ENCODE measurements around the gene EIF4E1B. TPM values are rescaled to one million over a fixed set of nuclear protein-coding genes. Genes with fewer than 3 reads are reported as not detected.

The EIF4E1B gene
- total and polyA plus RNA-seq, 4 donors, result not detected

DNA sequence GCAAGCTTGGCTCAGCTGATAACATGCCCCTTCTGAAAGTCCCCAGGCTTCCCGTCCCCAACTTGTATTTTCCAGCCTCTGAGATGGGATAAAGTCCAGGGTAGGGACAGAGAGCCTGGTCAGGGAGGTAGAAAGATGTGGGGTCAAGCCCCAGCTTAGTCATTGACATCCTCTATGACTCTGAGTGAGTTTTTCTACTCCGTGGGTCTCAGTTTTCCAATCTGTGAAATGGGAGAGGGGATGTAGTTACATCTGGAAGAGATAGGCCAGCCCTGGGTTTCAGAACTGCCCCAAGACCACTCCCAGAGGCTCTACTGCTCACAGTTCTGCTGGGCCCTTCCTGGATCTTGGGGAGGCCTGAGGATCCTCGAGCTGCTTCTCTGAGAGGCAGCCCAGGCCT, 23.6 kb upstream of the EIF4E1B start:
- no peak for TF ChIP-seq NR2F2 (IDR thresholded peaks at IDR 0.05)
- no peak for TF ChIP-seq HNF4G (IDR thresholded peaks at IDR 0.05)
- no peak for TF ChIP-seq HNF4A (conservative IDR thresholded peaks at IDR 0.05)
- no peak for TF ChIP-seq EGR1 (IDR thresholded peaks at IDR 0.05; ENCODE audit: low read depth in 2 of 2)
- TF ChIP-seq, protein P1, sequence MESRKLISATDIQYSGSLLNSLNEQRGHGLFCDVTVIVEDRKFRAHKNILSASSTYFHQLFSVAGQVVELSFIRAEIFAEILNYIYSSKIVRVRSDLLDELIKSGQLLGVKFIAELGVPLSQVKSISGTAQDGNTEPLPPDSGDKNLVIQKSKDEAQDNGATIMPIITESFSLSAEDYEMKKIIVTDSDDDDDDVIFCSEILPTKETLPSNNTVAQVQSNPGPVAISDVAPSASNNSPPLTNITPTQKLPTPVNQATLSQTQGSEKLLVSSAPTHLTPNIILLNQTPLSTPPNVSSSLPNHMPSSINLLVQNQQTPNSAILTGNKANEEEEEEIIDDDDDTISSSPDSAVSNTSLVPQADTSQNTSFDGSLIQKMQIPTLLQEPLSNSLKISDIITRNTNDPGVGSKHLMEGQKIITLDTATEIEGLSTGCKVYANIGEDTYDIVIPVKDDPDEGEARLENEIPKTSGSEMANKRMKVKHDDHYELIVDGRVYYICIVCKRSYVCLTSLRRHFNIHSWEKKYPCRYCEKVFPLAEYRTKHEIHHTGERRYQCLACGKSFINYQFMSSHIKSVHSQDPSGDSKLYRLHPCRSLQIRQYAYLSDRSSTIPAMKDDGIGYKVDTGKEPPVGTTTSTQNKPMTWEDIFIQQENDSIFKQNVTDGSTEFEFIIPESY (IDR thresholded peaks at IDR 0.05), result no peak
- no peak for TF ChIP-seq GABPA (IDR thresholded peaks at IDR 0.05 in 1 of 2, conservative IDR thresholded peaks at IDR 0.05 in 1 of 2)
- no peak for TF ChIP-seq CTCF (IDR thresholded peaks at IDR 0.05; ENCODE audit: low read depth, low read length, missing input control)
- TF ChIP-seq YY1 (IDR thresholded peaks at IDR 0.05), result no peak
- TF ChIP-seq RXRA (IDR thresholded peaks at IDR 0.05), result no peak
- no peak for TF ChIP-seq FOXA1 (IDR thresholded peaks at IDR 0.05)
- no peak for TF ChIP-seq SP1 (IDR thresholded peaks at IDR 0.05)
- H3K27ac ChIP-seq (ENCODE audit: low read depth in 1 of 2, low read length in 2 of 2), result no peak overlapping the region
- no peaks in the 10 kb centered on the region for H3K27me3 ChIP-seq (ENCODE audit: control insufficient read depth in 4 of 4, insufficient read depth in 4 of 4, low read length in 3 of 4)
- no peak for DNase-seq (ENCODE audit: low spot score)
- no peaks in the 10 kb centered on the region for H3K36me3 ChIP-seq (ENCODE audit: control insufficient read depth in 4 of 4, insufficient read depth in 3 of 4, low read depth in 1 of 4, low read length in 3 of 4)
- H3K4me1 ChIP-seq (ENCODE audit: control insufficient read depth in 4 of 4, insufficient read depth in 4 of 4, low read length in 3 of 4), result peaks cover 0 to 9% (median 4%) of the 10 kb centered on the region in 4 donors
- no peak overlapping the region for H3K9ac ChIP-seq (ENCODE audit: low read depth in 1 of 2, low read length in 2 of 2)
- no peaks in the 10 kb centered on the region for H3K9me3 ChIP-seq (ENCODE audit: control insufficient read depth in 4 of 4, low read length in 3 of 4)
- WGBS, result 86% methylated on average over 3 of the region's 3 CpGs
- H3K4me3 ChIP-seq (ENCODE audit: low read depth in 1 of 3, low read length in 3 of 3), result no peak overlapping the region

DNA sequence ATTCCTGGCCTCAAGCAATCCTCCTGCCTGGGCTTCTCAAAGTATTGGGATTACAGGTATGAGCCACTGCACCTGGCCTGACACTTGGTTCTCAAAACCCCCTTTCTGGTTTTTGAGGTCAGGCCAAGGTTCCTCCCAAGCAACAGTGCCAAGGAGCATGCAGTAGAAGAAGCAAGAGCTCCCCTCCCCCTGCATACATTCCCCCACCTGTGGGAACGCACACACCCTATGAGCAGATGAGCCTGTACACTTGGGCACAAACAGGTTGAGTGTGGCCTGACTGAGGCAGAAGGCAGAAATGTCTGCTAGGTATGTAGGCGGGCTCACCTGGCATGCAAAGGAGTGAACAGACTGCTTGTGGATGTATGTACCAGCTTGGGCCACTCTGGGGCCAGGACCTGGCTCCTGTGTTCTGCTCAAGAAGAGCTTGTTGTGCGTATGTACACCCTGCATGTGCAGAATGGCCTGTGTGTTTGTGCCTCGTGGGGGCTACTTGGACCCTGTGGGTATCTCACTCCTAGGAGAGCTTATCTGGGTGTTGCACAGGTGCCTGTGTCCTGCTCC, 22.3 kb upstream of the EIF4E1B start:
- Histone ChIP-seq H3K9ac (ENCODE audit: low read depth in 1 of 2, low read length in 2 of 2) (no peak overlapping the region), H3K27ac (ENCODE audit: low read depth in 1 of 2, low read length in 2 of 2) (no peak overlapping the region), H3K9me3 (ENCODE audit: control insufficient read depth in 4 of 4, low read length in 3 of 4) (no peaks in the 10 kb centered on the region), H3K27me3 (ENCODE audit: control insufficient read depth in 4 of 4, insufficient read depth in 4 of 4, low read length in 3 of 4) (no peaks in the 10 kb centered on the region), H3K4me1 (ENCODE audit: control insufficient read depth in 4 of 4, insufficient read depth in 4 of 4, low read length in 3 of 4) (peaks cover 0 to 9% (median 4%) of the 10 kb centered on the region in 4 donors), H3K36me3 (ENCODE audit: control insufficient read depth in 4 of 4, insufficient read depth in 3 of 4, low read depth in 1 of 4, low read length in 3 of 4) (no peaks in the 10 kb centered on the region), H3K4me3 (ENCODE audit: low read depth in 1 of 3, low read length in 3 of 3) (no peak overlapping the region)
- DNase-seq (ENCODE audit: low spot score), result no peak
- no peak for TF ChIP-seq YY1 (IDR thresholded peaks at IDR 0.05)
- TF ChIP-seq HNF4G (IDR thresholded peaks at IDR 0.05), result no peak
- no peak for TF ChIP-seq TAF1 (conservative IDR thresholded peaks at IDR 0.05)
- no peak for TF ChIP-seq HNF4A (conservative IDR thresholded peaks at IDR 0.05)
- TF ChIP-seq RXRA (IDR thresholded peaks at IDR 0.05), result no peak
- no peak for TF ChIP-seq SP1 (IDR thresholded peaks at IDR 0.05)
- TF ChIP-seq MAX (IDR thresholded peaks at IDR 0.05), result no peak
- no peak for TF ChIP-seq NR2F2 (IDR thresholded peaks at IDR 0.05)
- TF ChIP-seq JUND (IDR thresholded peaks at IDR 0.05), result no peak
- no peak for TF ChIP-seq FOXA1 (IDR thresholded peaks at IDR 0.05)
- TF ChIP-seq REST (IDR thresholded peaks at IDR 0.05), result no peak
- 95% methylated on average over 4 of the region's 4 CpGs for WGBS

Measured in liver (tissue), 9 donors.